Activated CD4-positive, alpha-beta T cell treated with anti-CD3 and anti-CD28 coated beads, Interleukin-2, amount 50 U/mL, for 1 hour (primary cell): ENCODE results near the gene PSME3IP1.
"Not testable (repeated sequence)": the region's sequence is repeated elsewhere in the genome, so short reads cannot be mapped to it uniquely, and the experiment has no call there.

Experiments used
- DNase-seq: peaks from one replicate; pipeline ENCODE4 v3.0.0-alpha.2; 2020

Gene PSME3IP1

GRCh38 chr16:57115514-57116182 lies 70.2 kb downstream of the PSME3IP1 start:
- no peak for DNase-seq

- no peak for DNase-seq
Observed at GRCh38 chr16:57115168-57115513, 70.7 kb downstream of the PSME3IP1 start.

- DNase-seq: no peak
Observed at GRCh38 chr16:57113664-57114063, 72.2 kb downstream of the PSME3IP1 start.

- no peak for DNase-seq
Observed at GRCh38 chr16:57113042-57113453, 72.8 kb downstream of the PSME3IP1 start.

DNA sequence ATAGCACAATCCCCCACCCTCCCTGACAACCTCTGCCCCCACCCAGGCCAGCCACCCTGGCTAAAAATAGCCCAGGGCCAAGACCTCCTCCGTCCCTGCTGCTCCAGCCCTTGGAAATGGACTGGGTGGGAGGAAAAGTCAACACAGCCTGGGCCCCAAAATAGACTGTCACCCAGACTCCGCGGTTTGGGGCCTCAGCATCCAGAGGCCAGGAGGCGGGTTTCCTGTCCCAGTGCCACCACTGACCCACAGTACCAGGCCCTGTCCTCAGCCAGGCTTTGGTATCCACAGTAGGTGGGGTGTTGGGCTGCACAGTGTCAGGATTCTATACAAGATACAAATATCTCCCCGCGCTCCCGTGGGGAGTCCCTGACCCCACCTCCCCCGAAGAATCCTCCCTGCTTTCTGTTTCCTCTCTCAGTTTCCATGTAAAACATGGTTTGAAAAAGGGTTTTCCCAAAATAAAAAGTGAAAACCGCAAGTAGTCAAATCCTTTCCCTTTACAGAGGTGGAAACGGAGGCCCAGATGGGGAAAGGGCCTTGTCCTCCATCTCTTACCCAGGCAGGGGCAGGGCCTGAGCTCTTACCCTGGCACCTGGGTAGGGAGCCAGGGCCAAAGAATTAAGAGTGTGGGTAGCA lies 73.3 kb downstream of the PSME3IP1 start:
- DNase-seq: no peak

- DNase-seq: no peak
Observed at GRCh38 chr16:57111420-57111819, 74.4 kb downstream of the PSME3IP1 start.

- no peak for DNase-seq
Observed at GRCh38 chr16:57110937-57111336, 74.9 kb downstream of the PSME3IP1 start.

- not testable (repeated sequence) for DNase-seq
Observed at GRCh38 chr16:57109259-57110105, 76.4 kb downstream of the PSME3IP1 start.

DNA sequence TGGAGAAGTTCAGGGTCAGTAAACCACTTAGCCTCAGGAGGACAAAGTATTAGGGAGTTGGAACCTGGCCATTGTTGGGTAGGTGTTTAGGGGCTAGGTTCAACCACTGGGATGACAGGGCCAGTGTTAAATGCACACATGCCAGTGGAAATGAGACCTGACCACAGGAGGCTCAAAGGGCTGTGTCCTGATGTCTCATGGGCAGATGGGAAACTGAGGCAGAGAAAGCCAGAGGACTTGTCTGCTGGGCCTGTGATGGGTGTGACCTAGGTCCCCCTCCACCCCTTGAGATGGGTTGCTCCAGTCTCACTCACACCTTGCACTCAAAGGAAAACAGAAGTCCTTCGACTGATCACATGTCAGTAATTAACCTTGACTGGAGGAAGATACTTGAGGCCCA lies 77.4 kb downstream of the PSME3IP1 start:
- no peak for DNase-seq

- no peak for DNase-seq
Observed at GRCh38 chr16:57107321-57107922, 78.4 kb downstream of the PSME3IP1 start.

- DNase-seq: no peak
Observed at GRCh38 chr16:57106767-57107166, 79.1 kb downstream of the PSME3IP1 start.

DNA sequence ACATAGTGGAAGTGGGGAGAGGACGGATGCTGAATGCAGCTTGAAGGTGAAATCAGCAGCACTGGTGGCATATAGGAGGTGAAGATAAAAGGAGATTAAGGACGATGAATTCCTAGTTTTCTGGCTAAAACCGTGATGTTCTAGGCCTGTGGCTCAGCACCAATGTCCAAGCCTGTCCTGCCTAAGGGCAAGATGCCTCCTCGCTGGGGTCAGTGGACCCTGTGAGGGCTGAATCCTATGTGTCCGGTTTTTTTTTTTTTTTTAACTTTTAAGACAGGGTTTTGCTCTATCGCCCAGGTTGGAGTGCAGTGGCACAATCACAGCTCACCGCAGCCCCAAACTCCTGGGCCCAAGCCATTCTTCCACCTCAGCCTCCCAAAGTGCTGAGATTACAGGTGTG lies 80.7 kb downstream of the PSME3IP1 start:
- no peak for DNase-seq

DNA sequence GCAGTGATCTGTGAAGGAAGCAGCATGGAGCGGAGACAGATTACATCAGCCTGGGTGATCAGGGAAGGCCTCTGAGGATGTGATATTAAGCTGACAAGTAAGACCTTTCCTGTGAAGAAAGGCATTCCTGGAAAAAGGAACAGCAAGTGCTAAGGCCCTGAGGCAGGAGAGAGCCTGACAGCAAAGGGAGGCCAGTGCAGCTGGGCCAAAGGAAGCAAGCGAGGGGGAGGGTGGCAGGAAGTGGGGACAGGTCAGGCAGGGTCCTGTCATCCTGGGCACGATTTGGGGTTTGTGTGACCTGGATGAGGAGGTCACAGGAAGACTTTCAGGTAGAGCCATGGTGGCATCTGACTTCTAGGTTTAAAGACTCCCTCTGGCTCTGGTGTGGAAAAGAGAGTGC lies 81.1 kb downstream of the PSME3IP1 start:
- no peak for DNase-seq

DNA sequence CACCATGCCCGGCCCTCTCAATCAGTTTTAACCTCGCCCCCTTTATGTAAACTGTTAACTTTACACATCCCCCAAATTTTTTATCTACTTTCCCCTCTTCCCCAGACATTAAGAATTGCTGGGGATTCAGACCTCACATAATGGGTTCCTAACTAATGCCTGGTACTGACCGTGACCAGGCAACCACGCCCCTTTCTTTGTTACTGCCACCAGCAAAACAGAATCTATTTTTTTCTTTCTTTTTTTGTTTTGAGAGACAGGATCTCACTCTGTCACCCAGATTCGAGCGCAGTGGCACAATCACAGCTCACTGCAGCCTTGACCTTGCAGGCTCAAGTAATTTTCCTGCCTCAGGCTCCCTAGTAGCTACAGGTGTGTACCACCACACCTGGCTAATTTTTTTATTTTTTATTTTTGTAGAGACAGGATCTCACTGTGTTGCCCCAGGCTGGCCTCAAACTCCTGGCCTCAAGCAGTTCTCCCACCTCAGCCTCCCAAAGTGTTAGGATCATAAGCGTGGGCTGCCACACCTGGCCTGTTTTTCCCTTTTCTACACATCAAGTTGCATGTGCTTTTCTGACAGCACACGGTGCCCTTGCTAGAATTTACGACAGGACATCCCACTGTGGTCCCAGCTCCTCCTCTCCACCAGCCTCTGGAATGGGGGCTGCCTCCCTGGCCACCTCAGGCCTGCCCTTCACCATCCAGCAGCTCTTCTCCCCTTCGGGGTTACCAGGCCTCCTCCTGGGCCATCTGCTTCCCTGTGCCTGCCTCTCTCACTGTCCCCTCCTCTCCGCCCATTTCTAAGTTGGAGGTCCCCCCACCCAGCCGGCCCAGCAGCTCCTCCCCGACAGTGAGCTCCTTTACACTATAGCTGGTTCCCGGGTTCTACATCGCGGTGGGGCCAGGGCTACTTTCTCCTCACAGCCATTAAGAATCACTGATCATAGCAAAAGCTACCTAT lies 82.7 kb downstream of the PSME3IP1 start:
- no peak for DNase-seq
